Raji (cell line): ENCODE measurements around the gene SPDYE2.
"Not testable (repeated sequence)": the region's sequence is repeated elsewhere in the genome, so short reads cannot be mapped to it uniquely, and the experiment has no call there.

ENCODE experiments used
- POLR2A ChIP-seq: IDR thresholded peaks from 2 replicates; pipeline ENCODE4 v1.6.1; 2011; ENCODE audit warnings: low read depth, low read length, control low read depth; ENCODE audit not compliant: insufficient read depth

SPDYE2 gene, protein sequence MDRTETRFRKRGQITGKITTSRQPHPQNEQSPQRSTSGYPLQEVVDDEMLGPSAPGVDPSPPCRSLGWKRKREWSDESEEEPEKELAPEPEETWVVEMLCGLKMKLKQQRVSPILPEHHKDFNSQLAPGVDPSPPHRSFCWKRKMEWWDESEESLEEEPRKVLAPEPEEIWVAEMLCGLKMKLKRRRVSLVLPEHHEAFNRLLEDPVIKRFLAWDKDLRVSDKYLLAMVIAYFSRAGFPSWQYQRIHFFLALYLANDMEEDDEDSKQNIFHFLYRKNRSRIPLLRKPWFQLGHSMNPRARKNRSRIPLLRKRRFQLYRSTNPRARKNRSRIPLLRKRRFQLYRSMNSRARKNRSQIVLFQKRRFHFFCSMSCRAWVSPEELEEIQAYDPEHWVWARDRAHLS

DNA sequence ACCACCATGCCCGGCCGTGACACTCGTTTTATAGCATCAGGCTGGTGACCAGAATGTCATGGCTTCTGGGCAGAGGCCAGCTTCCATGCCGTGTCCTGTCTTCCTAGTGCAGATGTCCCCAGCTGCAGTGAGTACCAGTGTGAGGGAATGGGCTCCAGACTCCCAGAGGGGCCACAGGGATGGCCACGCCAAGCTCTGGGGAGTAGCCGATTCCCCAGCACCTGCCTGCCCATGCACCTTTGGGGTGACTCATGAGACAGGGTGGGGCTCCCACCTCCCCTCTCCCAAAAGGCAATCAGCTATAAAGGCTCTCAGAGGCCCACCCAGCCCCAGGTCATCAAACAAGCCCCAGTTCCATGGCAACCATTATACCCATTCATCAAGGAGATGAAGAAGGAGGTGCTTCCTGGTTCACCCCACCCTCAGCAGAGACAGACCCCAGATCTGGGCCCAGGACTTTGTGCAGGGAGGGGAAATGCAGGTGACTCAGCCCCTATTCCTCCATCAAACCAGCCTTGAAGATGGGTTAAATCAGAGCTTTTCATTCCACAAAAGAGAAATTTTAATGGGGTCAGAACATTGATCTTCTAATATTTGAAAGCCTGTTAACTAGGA is at the start of gene SPDYE2:
SPDYE2 (plus strand) TSS at position 419 of the 615 bp plus-strand sequence. CDS start 2,030 bp downstream, outside the sequence.
- not testable (repeated sequence) for TF ChIP-seq POLR2A

DNA sequence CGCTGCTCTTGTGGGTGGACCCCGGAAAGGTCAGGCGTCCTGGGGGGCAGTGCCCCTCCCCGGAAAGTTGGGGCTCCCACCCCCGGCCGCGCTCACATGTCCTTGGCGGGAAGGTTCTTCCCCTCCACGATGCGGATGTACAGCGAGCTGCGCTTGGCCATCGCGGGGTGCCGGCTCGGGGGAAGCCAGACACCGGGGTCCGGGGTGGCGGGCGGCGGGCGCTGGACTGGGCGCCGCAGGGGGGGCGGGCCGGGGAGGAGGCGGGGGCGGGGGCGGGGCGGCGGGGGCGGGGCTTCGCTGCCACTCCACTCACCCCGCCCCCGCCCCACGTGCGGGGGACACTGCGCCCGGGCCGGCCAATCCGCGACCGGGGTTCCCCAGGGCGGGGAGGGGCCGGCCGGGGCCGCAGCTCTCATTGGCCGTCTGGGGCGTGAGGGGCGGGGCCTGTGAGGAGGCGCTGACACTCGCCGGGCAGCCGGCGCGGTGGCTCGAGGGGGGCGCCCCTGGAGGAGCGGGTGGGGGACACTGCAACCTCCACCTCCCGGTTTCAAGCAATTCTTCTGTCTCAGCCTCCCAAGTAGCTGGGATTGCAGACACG is 33.4 kb upstream of the SPDYE2 start, which contains the start of gene RASA4B:
RASA4B (minus strand) TSS at position 228 of the 598 bp plus-strand sequence; CDS start at position 161, 67 bp downstream.
- TF ChIP-seq POLR2A = not testable (repeated sequence)

DNA sequence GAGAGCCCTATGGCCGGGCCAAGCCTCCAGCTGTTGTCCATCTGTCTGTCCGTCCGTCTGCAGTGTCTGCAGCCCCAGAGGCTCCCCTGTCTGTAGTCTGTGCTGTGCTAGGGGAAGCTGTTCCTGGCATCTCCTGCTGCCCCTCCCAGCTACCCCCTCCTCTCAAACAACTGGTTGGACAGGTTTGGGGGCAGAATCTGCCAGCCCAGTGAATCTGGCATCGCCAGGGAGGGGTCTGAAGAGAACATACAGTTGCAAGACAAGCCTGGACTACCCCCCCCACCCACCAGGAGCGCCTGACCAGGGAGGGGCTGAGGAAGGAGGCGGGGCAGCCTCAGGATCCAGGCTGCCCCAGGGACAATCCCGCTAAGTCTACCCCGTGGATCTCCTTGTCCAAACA is 7.4 kb upstream of the SPDYE2 start, which contains the start of gene UPK3BL2:
UPK3BL2 (minus strand) TSS at position 101 of the 400 bp plus-strand sequence; CDS start at position 41, 60 bp downstream.
- not testable (repeated sequence) for TF ChIP-seq POLR2A

DNA sequence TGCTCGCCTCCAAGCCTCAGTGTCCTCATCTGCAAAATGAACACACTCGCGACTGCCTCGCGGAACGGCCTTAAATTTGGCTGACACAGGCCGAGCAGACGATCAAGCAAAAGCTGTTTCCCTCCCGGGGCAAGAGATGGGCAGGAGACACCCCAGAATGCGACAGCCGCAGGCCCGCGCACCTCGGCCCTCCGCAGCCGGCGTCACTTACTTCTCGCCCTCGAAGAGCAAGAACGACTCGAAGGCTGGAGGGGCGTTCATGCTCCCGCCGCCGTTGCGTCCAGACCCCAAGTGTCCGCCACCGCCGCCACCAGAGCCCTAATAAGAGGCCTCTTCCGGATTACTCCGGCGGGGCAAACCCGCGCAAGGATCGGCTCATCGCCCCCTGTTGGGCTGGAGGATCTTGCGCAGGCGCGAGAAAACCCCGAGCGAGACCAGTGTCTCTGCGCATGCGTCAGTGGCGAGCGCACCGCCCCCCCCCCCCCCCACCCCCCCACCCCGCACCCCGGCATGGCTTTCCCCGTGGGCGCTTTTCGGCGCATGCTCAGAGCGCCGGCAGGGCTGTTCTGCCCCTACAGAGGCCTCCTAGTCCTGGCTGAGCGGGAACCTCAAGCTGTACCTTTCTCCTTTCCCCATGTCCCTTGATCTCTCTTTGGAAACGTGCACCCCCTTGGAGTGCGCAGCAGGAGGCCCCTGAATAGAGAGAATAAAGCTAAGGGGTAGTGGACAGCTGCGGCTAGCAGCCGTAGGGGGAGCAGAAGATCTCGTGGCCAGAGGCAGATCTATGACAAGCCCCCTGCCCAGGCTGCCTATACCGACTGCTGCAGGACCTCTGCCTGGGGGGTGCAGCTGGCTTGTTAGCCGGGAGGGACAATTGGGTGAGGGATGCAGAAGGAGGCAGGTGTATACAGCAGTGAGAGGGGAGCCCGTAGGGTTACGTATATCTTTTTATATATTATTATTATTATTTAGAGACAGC is 21.5 kb downstream of the SPDYE2 start, which contains the start of gene POLR2J3:
POLR2J3 (minus strand) TSS at position 323 of the 979 bp plus-strand sequence; CDS start at position 261, 62 bp downstream.
- peak; percentile 58 for TF ChIP-seq POLR2A
